Activated CD4-positive, alpha-beta T cell treated with anti-CD3 and anti-CD28 coated beads, Interleukin-10, Interleukin-2, amounts not matched to agents 100 ng/mL and 50 ng/mL, durations not matched to agents 16 hours and 8 hours (primary cell): ENCODE data around the gene ACTL8.

Experiments used
- DNase-seq: peaks from one replicate; pipeline ENCODE4 v3.0.0-alpha.2; 2020

The ACTL8 gene

DNA sequence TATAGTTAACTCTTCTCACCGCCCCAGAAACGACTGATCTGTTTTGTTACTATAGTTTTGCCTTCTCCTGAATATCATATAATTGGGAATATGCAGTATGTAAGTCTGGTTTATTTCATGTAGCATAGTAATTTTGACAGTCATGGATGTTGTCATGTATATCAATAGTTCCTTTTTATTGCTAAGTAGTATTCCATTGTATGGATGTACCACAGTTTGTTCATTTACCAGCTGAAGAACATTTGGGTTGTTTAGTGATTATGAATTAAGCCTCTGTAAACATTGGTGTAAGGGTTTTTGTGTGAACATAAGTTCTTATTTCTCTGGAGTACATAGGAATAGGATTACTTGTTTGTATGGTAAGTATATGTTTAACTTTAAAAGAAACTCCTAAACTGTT, 55.5 kb downstream of the ACTL8 start:
- no peak for DNase-seq

DNA sequence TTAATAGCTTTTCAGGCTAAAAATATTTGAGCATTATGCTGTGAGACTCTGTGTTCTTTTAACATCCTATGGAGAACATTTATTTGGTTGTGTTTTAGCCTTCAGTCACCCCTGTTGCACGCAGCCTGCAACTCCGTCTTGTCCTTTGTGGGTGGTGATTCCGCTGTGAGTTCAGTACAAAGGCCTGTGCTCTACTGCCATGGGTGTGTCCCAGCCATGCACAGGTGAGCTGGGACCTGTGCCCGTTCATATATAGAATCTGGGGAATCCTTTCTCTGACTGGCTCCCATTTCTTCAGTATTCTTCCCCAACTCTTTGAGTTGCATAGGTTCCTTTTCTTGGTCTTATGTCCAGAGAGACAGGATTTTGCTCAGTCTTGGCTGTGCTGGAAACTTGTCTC, 61.4 kb downstream of the ACTL8 start:
- no peak for DNase-seq

GRCh38 chr1:17819129-17819802, 64.1 kb downstream of the ACTL8 start:
- DNase-seq, result no peak

DNA sequence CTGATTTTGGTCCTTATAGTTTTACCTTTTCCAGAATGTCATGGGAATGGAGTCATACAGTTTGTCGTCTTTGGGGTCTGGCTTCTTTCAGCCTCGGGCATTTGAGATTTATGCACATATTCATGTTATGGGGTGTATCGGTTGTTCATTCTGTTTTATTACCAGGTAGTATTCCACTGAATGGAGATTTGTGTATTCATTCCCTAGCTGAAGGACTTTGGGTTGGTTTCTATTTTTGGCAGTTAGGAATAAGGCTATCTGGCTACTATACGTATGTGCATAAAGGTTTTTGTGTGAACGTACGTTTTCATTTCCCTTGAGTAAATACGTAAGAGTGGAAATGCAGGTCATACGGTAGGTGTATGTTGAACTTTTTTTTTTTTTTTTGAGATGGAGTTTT, 65.1 kb downstream of the ACTL8 start:
- no peak for DNase-seq

GRCh38 chr1:17822741-17823426, 67.8 kb downstream of the ACTL8 start:
- DNase-seq, result no peak

DNA sequence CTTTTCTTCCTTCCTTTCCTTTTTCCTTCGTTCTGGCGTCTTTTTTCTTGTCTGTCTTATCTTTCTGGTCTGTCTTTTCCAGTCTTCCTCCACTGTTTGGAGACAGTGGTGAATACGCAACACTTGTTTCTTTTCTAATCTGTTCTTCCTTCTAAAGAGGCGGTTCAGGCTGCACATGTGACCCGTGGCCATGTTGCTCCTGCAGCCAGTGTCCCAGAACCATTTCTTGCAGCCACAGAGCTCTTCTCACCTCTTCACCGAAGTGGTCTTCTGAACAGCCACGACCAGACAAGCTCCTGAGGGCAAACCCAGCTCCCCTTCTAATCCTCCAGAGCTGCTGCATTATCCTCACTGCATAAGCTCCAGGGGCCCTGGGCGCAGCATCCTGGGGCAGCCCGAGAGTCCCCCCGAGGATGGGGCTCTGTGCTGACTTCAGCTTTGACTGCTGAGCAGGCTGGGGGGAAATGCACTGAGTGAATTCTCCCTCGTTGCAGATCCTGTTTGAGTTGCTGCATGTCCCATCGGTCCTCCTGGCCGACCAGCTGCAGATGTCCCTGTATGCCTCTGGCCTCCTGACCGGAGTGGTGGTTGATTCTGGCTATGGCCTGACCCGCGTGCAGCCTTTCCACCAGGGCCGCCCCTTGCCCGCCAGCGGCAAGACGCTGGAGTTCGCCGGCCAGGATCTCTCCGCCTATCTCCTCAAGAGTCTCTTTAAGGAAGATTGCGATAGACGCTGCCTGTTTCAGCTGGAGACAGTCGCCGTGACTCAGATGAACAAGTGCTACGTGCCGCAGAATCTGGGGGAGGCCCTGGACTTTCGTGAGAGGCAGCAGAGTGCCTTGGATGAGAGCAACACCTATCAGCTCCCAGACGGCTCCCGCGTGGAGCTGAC, 70.4 kb downstream of the ACTL8 start:
- DNase-seq, result no peak

- peak; percentile 15 for DNase-seq
Observed at GRCh38 chr1:17826165-17826488, 71.0 kb downstream of the ACTL8 start.

DNA sequence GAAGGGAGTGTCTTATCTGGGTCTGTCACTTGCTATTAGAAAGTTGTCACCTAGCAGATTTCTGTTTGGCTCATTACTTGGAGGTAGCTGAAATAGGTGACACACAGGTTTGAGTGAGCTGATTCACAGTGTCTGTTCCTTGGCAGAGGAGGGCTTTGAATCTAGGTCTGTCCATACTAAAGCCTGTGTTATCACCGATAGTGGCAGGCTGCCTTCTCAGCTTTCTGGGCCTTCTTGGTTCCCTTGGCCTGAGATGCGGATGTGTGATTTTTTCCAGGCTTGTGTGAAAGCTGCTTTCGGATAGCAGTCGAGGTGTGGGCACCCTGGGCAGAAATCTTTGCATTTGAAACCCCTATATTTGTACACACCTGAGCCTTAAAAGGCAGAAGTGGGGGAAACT, 73.9 kb downstream of the ACTL8 start:
- DNase-seq, result no peak

GRCh38 chr1:17829579-17829978, 74.4 kb downstream of the ACTL8 start:
- DNase-seq, result no peak

DNA sequence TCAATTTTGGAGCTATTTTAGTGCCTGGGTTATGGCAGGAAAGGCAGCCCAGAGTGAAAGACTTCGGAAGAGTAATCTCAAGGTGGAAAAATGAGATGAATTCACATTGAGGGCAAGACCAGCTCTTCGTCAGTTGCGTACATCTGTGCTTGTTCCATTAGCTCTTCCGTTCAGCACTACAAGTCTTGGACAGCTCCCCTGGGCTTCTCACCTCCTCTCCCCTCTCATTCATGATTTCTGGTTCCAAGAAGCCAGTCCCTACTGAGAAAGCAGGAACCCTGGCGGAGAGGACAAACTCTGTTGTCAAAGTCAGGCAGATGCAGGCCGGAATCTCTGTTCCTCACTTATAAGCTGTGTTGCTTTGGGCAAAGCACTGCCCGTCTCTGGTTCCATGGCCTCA, 76.5 kb downstream of the ACTL8 start:
- no peak for DNase-seq

GRCh38 chr1:17833661-17834501, 78.7 kb downstream of the ACTL8 start:
- DNase-seq, result no peak

- no peak for DNase-seq
Observed at GRCh38 chr1:17834561-17835100, 79.5 kb downstream of the ACTL8 start.

GRCh38 chr1:17837233-17838030, 82.3 kb downstream of the ACTL8 start:
- no peak for DNase-seq

DNA sequence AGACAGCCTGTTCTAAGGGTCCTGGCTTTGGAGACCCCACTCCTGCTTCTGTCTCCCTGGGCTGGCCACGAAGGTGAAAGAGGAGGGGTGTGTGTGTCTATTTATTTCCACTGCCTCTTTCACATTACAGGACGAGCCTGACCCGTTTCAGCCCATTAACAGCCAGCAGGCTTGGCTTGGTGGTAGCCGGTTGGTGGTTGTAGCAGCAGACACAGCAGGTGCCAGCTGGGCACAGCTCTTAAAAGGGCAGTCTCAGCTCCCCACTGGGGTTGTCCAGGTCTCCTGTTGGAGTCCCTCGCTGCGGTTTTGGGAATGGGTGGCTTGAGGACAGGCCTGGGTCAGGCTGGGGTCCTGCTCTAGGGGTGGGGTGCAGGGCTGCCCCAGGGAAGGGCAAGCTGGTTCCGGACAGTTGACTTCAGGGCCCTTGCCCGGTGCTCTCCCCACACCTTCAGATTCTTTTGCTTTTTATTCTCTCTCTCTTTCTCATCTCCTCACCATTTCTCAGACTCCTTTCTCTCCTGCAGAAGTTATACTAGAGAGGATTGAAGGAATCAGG, 84.6 kb downstream of the ACTL8 start:
- DNase-seq, result no peak

- DNase-seq, result no peak
Observed at GRCh38 chr1:17841944-17842343, 86.8 kb downstream of the ACTL8 start.

DNA sequence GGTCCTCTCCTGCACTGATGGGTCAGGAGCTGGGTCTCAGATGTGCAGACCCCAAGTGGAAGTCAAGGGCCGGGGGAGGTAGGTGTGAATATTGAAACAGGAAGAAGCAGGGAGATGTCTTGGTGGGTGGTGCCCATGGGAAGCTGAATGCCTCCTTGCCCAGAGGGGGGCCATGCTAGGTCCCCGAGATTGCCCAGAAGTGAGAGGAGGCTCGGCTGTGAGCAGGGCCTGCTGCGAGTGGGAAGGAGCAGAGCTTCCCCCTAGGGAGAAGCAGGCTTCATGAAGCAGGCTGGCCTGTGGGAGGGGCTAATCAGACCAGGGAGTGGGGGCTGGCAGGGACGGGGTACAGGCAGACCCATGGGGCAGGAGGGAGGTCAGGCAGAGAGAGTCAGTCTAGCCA, 87.6 kb downstream of the ACTL8 start:
- no peak for DNase-seq

- no peak for DNase-seq
Observed at GRCh38 chr1:17844185-17844826, 89.2 kb downstream of the ACTL8 start.

GRCh38 chr1:17845583-17845982, 90.5 kb downstream of the ACTL8 start:
- no peak for DNase-seq

- DNase-seq, result no peak
Observed at GRCh38 chr1:17846341-17846740, 91.2 kb downstream of the ACTL8 start.

DNA sequence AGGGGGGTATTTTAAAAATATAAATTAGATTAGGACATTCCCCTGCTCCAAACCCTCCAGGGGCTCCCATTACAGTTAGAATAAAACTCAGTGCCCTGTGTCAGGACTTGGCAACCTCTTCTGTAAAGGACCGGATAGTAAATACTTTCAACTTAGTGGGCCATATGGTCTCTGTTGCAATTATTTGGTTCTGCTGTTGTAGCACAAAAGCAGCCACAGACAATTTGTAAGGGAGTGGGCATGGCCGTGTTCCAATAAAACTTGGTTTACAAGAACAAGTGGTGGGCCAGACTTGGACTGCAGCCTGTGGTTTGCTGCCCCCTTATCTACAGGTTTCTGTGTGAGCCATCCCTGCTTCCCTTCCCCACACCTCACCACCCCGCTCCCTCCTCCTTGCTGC, 92.0 kb downstream of the ACTL8 start:
- no peak for DNase-seq

- no peak for DNase-seq
Observed at GRCh38 chr1:17849216-17849615, 94.1 kb downstream of the ACTL8 start.
